Keratinocyte (primary cell): ENCODE results near the gene C10orf90. TPM values are rescaled to one million over a fixed set of nuclear protein-coding genes. Genes with fewer than 3 reads are reported as not detected.

ENCODE experiments used
- DNase-seq: peaks from one replicate; pipeline ENCODE4 v3.0.0-alpha.2; 2011; ENCODE audit warnings: low read depth, missing footprints, low spot score
- FAIRE-seq: peaks from 2 replicates; lab custom pipeline; 2011; peaks lifted over from hg19 to GRCh38; lab: Jason Lieb, UNC
- H2AFZ ChIP-seq: 2 replicates; pipeline ENCODE4 v1.6.0; 2012; ENCODE audit warnings: low read length, control low read depth, inconsistent platforms; ENCODE audit not compliant: control insufficient read depth
- H3K27ac ChIP-seq: 2 replicates; pipeline ENCODE4 v1.5.1; 2011; ENCODE audit warnings: low read length; ENCODE audit not compliant: control insufficient read depth, insufficient read depth
- H3K27me3 ChIP-seq: 3 replicates; pipeline ENCODE4 v1.6.0; 2011; ENCODE audit warnings: low read length; ENCODE audit not compliant: control insufficient read depth, insufficient read depth; ENCODE audit errors: extremely low read depth
- H3K36me3 ChIP-seq, 2 experiments: 2 replicates in 1 of 2; 3 replicates in 1 of 2; pipeline ENCODE4 v1.5.1; 2011; ENCODE audit warnings: low read length in 2 of 2, mild to moderate bottlenecking in 1 of 2; ENCODE audit not compliant: control insufficient read depth in 2 of 2, insufficient read depth in 2 of 2; ENCODE audit errors: extremely low read depth in 1 of 2
- H3K4me1 ChIP-seq: 3 replicates; pipeline ENCODE4 v1.5.1; 2011; ENCODE audit warnings: low read length; ENCODE audit not compliant: control insufficient read depth, insufficient read depth; ENCODE audit errors: extremely low read depth
- H3K4me2 ChIP-seq: 3 replicates; pipeline ENCODE4 v1.6.0; 2011; ENCODE audit warnings: low read depth, low read length; ENCODE audit not compliant: control insufficient read depth, insufficient read depth; ENCODE audit errors: extremely low read depth
- H3K4me3 ChIP-seq, 3 experiments: fragments of 200-600 bp in 1 of 3; sonication (generic) in 1 of 3; 2 replicates in 2 of 3; 3 replicates in 1 of 3; pipeline ENCODE4 v1.5.1; 2011 to 2016; ENCODE audit warnings: low read length in 3 of 3, mild to moderate bottlenecking in 3 of 3, control low read depth in 2 of 3, inconsistent platforms in 1 of 3, low read depth in 1 of 3, mixed read lengths in 1 of 3, mixed run types in 1 of 3, moderate library complexity in 1 of 3; ENCODE audit not compliant: control insufficient read depth in 2 of 3, insufficient read depth in 2 of 3; ENCODE audit errors: extremely low read depth in 1 of 3
- H3K79me2 ChIP-seq: 2 replicates; pipeline ENCODE4 v1.6.0; 2012; ENCODE audit warnings: low read length; ENCODE audit not compliant: control insufficient read depth, insufficient read depth
- H3K9ac ChIP-seq: 3 replicates; pipeline ENCODE4 v1.6.0; 2011; ENCODE audit warnings: low read length; ENCODE audit not compliant: control insufficient read depth, insufficient read depth; ENCODE audit errors: extremely low read depth
- H3K9me1 ChIP-seq: 3 replicates; pipeline ENCODE4 v1.6.0; 2011; ENCODE audit warnings: low read length; ENCODE audit not compliant: control insufficient read depth, insufficient read depth; ENCODE audit errors: extremely low read depth
- H3K9me3 ChIP-seq: 2 replicates; pipeline ENCODE4 v1.5.1; 2012; ENCODE audit warnings: low read depth, low read length; ENCODE audit not compliant: control insufficient read depth
- H4K20me1 ChIP-seq: 3 replicates; pipeline ENCODE4 v1.6.0; 2011; ENCODE audit warnings: low read length; ENCODE audit not compliant: control insufficient read depth, insufficient read depth; ENCODE audit errors: extremely low read depth
- CTCF ChIP-seq, 3 experiments: IDR thresholded peaks in 1 of 3; conservative IDR thresholded peaks in 1 of 3; optimal IDR thresholded peaks in 1 of 3; 2 replicates in 2 of 3; 3 replicates in 1 of 3; pipeline versions ENCODE3 to v1.5.1; 2011; ENCODE audit warnings: low read length in 3 of 3, mild to moderate bottlenecking in 3 of 3, moderate library complexity in 2 of 3, control low read depth in 1 of 3, inconsistent platforms in 1 of 3; ENCODE audit not compliant: insufficient read depth in 2 of 3; ENCODE audit errors: extremely low read depth in 1 of 3
- EZH2 ChIP-seq: IDR thresholded peaks from one replicate; pipeline ENCODE4 v1.6.1; 2012; ENCODE audit warnings: inconsistent platforms, mild to moderate bottlenecking, low read length, moderate library complexity
- dilution Hi-C: fragments of 300-500 bp; cut with MboI; formaldehyde crosslinking; loops from one replicate; pipeline ENCODE4 v1.7.0; 2020; ENCODE audit warnings: low sequenced_read_pairs; ENCODE audit not compliant: extremely low pct_ligation_motif_present
- polyA plus RNA-seq, 5 experiments: library from polyadenylated mRNA; depleted of rRNA in 3 of 5; stranded (reverse) in 3 of 5; stranded (forward) in 1 of 5; unstranded in 1 of 5; fragments of >200 nt; gene quantifications; 1 replicate in 1 of 5; 2 replicates in 3 of 5; 3 replicates in 1 of 5; pipeline versions ENCODE4 v1.2.1 to v1.2.3, GENCODE V29; 2011 to 2012; ENCODE audit warnings: missing spikeins in 2 of 5, low read depth in 1 of 5, low replicate concordance in 1 of 5

Gene C10orf90
- polyA plus RNA-seq, 1 donor (not counting 4 experiments of a cell fraction or from before 2014, with no cell fraction given), result not detected

- FAIRE-seq, result no peak
- DNase-seq, result no peak
These were observed 142.1 kb downstream of the C10orf90 start for GRCh38 chr10:126528315-126528835.

GRCh38 chr10:126527645-126528314, 142.7 kb downstream of the C10orf90 start:
- dilution Hi-C loops, result no loop called here
- no peaks in the 10 kb centered on the region for H3K27me3 ChIP-seq
- H3K9ac ChIP-seq, result no peak overlapping the region
- no peaks in the 10 kb centered on the region for H3K4me1 ChIP-seq
- no peaks in the 10 kb centered on the region for H3K9me3 ChIP-seq
- no peak overlapping the region for H2AFZ ChIP-seq
- no peak overlapping the region for H3K27ac ChIP-seq
- H4K20me1 ChIP-seq, result no peaks in the 10 kb centered on the region
- FAIRE-seq (no peak), DNase-seq (no peak)
- H3K4me2 ChIP-seq, result no peak overlapping the region
- H3K4me3 ChIP-seq, result no peak overlapping the region
- H3K9me1 ChIP-seq, result no peaks in the 10 kb centered on the region
- no peaks in the 10 kb centered on the region for H3K79me2 ChIP-seq
- no peaks in the 10 kb centered on the region for H3K36me3 ChIP-seq
- TF ChIP-seq EZH2 (no peak), CTCF (optimal IDR thresholded peaks at IDR 0.05 in 1 of 3, IDR thresholded peaks at IDR 0.05 in 1 of 3, conservative IDR thresholded peaks at IDR 0.05 in 1 of 3; ENCODE audit: extremely low read depth in 1 of 3, insufficient read depth in 2 of 3, low read length in 3 of 3) (no peak)

More at GRCh38 chr10:126528315-126528835, 142.1 kb downstream of the C10orf90 start:
- dilution Hi-C loops, result no loop called here
- Histone ChIP-seq H3K4me3 (no peak overlapping the region), H3K9me3 (no peaks in the 10 kb centered on the region), H3K4me1 (no peaks in the 10 kb centered on the region), H3K9ac (no peak overlapping the region), H3K4me2 (no peak overlapping the region), H2AFZ (no peak overlapping the region), H3K36me3 (no peaks in the 10 kb centered on the region), H3K27ac (no peak overlapping the region), H3K27me3 (no peaks in the 10 kb centered on the region), H4K20me1 (no peaks in the 10 kb centered on the region), H3K9me1 (no peaks in the 10 kb centered on the region), H3K79me2 (no peaks in the 10 kb centered on the region)
- no peak for TF ChIP-seq CTCF (optimal IDR thresholded peaks at IDR 0.05 in 1 of 3, IDR thresholded peaks at IDR 0.05 in 1 of 3, conservative IDR thresholded peaks at IDR 0.05 in 1 of 3; ENCODE audit: extremely low read depth in 1 of 3, insufficient read depth in 2 of 3, low read length in 3 of 3)
- no peak for TF ChIP-seq EZH2
